ENCODE data around the gene HMX3.
"Not testable (repeated sequence)": the region's sequence is repeated elsewhere in the genome, so short reads cannot be mapped to it uniquely, and the experiment has no call there.

Gene HMX3

GRCh38 chr10:123149162-123149567 lies 13.4 kb downstream of the HMX3 start:
- DNase-seq, result no peak

- no peak for DNase-seq
Observed at GRCh38 chr10:123149568-123150270, 13.9 kb downstream of the HMX3 start.

- no peak for DNase-seq
Observed at GRCh38 chr10:123150271-123150985, 14.7 kb downstream of the HMX3 start.

DNA sequence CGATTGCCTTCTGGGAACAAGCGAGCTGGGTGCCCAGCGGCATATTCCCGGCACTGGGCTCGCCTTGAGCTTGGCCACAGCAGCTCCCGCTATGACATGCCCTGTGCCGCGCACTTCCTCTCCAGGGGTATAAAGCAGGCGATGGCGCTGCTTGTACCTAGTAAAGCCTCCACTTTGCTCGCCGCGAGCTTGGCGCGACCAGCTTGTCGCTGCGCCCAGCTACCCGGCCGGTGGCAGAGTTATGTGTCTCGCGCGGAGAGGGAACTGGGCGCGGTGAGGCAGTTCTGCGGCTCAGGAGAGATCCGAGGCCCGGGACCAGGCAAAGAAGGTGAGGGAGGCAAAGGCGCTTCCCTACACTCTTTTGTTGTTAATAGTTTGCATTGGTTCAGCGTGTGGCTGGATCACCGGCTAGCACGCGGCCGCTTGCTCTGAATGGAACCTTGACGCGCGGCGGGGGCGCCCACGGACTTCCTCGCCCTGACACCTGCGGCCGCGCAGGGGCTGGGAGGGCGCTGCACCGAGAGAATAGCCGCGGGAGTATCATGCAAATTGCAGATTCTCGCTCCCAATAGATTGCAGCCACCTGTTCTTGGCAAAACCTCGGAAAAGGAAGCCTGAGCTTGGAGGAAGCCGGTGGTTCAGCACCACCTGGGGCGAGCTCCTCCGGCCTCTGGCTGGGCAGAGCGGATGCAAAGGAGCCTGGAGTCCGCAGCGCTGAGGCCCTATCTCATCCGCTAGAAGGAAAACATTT lies 15.4 kb downstream of the HMX3 start:
- no peak for DNase-seq

DNA sequence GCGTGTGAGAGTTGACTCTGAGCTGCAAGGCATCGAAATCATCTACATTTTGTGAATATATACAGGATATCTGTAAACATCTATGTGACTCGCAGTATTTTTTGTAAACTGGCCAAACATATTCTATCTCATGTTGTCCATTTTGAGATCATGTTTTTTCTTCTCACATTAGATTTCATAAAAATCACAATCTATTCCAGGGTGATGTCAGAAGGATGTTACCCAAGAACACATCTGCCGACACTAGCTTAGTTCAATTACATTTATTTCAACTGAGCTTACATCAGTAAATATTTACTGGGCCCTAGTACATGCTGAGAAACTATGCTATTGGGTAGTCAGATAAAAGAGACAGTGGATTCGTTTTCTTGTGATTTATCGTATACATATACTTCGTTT lies 16.0 kb downstream of the HMX3 start:
- no peak for DNase-seq

DNA sequence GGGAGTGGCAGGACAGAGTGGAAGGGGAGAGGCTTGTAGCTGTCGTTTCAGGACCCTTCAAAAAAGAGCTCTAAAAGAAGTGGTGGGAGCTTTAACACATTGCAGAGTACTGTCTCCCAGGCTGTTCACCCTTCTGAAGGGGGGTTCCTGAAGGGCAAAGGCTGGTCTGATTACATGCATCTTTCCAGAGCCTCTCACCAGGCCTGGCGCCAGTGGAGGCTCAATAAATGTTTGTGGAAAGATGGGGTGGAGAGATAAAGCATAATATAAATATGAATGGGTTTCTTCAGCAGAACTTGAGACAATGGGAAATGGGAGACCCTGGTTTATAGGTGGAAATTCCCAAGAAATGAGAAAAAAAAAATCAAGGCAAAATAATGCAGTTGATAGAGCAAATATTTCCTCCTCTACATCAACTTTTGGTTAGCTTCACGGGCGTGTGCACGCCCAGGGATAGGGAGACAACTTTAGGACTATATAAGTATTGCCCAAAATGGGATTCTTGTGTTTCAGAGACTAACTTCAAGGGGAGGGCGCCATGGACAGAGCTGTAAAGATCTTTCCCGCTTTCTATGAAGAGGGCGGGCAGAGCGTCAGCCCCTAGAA lies 17.8 kb downstream of the HMX3 start:
- DNase-seq, result no peak

DNA sequence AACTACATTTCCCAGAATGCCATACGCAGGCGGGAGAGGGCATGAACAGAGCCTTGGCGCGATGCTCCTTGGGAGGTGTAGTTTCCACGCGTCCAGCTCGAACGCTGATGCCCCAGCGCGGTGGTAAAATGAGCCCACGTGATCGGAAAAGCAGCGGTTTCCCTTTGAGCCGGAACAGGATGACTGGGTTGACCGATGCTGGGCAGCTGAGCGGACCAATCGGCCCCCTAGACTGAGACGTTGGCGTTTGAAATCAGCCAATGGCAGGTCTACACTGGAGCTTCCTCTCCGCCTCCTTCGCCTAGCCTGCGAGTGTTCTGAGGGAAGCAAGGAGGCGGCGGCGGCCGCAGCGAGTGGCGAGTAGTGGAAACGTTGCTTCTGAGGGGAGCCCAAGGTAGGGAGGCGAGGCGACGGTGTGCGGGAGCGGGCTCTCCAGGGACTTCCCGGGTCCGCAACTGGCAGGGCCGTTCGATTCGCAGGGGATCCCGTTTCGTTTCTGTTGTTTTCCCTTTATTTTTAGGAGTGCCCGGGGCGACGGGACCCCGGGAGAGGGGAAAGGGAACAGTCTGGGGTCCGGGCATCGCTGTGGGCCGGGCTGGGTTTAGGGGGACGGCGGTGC lies 18.4 kb downstream of the HMX3 start, which contains the start of gene BUB3:
Gene BUB3, plus strand, starts transcription at position 311 of the 619 bp plus-strand sequence. CDS start 516 bp downstream, outside the sequence.
- peak; percentile 96 for DNase-seq

DNA sequence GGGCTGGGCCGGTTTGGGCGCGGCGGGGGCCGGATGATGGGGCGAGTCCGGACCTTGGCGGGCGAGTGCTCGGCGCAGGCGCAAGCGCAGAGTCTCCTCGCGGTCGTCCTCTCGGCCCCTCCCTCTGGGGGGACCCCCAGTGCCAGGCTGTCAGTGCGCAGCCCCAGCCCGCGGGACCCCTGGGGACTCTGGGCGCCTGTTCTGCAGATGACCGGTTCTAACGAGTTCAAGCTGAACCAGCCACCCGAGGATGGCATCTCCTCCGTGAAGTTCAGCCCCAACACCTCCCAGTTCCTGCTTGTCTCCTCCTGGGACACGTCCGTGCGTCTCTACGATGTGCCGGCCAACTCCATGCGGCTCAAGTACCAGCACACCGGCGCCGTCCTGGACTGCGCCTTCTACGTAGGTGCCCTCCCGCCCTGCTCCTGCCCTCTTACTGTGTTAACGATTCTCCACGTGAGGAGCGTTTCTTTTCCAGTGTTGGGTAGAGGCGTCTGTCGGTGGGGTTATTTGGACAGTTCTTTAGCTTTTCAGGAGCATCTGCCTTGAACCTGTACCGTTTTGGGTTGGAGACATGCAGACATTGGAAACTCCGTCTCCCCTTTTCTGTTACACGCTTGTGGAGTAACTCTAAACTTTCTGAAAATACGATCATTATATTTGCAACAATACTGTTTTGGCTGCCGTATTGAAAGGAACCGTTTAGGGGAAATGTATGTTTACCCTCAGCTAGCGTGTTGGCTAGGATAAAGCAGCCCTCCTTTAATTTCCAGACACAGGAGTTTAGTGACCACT lies 19.1 kb downstream of the HMX3 start:
- peak; percentile 39 for DNase-seq

DNA sequence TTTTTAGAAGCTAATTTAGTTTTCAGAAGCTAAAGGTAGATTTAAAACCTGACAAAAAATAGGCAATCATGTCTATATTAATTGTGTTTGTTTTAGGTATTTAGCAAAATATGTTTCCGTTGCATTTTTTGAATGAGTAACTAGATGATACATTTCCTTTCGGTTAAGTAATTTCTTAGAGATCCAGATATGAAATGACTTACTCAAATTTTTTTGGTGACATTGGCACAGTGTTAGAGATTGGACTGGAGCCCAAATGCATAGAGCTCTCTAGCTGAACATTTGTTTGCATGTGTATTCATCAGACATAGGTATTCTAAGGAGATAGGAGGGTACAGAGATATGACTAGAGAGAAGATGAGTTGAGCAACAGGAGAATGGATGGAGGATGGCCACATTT lies 20.3 kb downstream of the HMX3 start:
- peak; percentile 48 for DNase-seq

DNA sequence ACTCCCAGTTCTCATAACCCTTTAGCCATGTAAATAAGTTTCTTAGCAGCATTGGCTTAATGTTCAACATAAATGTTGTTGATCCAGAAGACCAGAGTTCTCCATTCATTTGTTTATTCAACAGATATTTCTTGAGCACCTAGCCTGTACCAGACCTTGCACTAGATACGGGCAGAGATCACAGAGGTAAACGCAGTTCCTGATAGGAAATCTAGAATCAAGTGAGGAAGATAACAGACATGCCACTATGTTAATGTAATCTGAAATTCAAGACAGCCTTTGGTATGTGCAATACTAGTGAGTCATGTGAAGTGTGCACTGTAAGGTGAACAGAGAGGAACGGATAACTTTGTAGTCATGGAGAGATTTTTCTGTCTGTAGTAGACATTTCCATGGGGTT lies 21.4 kb downstream of the HMX3 start:
- peak; percentile 68 for DNase-seq

DNA sequence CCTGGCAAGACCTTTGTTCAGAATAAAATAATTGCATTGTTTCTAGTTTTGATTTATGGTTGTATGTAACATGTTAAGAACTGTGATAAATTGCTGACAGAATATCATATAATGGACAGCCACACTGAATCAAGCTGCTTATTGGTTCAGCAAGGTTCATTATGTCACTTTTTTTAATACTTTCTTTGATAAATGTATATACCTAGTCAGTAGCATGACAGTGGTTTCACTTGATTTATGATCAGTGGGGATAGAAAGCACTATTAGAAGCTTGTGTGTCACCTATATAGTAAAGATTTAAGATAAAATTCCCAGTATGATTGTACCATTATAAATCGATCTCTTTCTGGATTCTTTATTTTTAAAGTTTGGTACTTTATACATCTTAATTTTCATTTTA lies 22.9 kb downstream of the HMX3 start:
- DNase-seq, result no peak

DNA sequence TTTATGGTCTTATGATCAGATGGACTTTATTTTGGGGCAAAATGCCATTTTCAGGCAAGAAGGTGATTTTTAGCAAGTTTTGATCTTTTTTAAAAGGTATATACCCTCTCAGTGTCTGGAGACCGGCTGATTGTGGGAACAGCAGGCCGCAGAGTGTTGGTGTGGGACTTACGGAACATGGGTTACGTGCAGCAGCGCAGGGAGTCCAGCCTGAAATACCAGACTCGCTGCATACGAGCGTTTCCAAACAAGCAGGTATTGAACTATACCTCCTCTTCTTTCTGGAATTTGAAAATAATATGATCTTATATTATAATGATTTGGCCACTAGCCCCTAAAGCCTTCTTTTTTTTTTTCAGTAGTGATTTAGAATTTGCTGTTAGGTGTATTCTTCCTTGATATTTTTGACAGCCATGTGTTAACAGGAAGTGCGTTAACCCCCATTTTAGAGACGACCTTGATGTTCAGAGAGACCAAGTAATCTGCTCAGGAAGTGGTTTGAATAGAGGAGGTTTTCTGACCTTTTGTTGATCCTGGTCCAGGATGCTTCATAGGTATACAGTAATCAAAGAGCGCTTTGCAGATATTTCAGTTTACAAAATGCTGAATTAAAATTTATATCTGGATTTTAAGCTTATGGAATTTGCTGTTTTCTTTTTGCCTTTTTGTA lies 24.7 kb downstream of the HMX3 start:
- DNase-seq, result no peak

DNA sequence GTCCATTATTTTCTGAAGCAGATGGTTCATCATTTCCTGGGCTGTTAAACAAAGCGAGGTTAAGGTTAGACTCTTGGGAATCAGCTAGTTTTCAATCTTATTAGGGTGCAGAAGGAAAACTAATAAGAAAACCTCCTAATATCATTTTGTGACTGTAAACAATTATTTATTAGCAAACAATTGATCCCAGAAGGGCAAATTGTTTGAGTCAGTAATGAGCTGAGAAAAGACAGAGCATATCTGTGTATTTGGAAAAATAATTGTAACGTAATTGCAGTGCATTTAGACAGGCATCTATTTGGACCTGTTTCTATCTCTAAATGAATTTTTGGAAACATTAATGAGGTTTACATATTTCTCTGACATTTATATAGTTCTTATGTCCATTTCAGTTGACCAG lies 28.5 kb downstream of the HMX3 start:
- DNase-seq, result no peak

DNA sequence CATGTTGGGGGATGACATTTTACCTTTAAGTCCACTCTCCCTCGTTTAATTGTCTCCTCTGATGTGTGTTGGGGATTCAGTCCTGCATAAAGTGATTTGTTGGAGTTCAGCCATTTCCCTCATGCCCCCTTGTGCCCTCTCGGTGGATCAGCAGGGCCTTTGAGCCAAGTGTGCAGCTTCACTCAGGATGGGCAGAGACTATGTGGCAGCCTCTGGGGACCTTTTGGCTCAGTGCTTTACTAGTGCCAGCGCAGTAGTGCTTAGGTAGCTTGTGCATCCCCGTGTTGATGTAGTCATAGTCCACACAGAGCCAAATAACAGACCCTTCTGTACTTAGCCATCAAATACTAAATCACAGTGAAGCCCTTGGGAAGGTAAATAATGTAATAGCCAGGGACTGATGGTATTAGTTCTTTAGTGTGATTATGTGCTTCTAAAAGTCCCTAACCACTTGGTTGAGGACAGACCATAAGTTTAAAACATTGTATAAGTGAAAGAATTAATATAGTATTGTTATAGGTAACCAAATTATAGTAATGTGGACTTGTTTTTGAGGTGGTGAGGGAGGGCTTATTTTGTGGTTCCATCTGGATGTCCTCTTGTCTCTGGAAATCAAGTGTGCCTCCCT lies 29.8 kb downstream of the HMX3 start:
- no peak for DNase-seq

- DNase-seq, result no peak
Observed at GRCh38 chr10:123166618-123167017, 30.8 kb downstream of the HMX3 start.

DNA sequence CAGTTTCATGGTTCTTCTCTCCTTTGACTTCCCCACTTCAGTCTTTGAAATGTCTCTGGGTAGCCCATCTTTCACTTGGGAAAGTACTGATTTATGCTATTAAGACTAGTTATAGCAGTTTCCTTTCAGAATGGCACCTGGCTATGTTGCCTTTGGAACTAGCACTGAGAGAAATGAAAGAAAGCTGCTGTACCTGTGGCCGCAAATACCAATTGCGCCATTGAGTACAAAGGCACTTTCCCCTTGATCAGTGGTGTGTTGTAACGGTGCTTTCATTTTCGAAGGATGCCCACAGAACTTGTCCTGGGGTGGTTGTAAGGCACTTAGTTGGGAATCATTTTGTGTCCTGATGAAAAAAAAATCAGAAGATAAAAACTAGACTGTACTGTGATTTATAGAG lies 35.2 kb downstream of the HMX3 start:
- no peak for DNase-seq

DNA sequence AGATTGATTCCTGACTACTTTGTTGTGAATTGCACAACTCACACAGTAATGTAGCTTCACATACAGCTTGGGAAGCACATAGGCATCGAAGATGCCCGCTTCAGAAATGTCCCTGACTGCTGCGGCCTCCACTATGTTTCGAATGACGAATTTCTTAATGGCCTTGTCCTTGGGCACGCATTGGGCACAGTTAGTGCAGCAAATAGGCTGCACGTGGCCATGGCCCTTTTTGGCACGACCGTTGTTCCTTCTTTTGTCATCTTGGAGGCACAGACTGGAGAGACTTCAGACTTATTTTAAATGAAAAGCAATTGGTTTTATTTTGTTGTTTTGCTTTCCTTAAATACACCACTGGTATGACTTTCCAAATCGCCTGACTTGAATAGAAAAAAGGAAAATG lies 35.8 kb downstream of the HMX3 start:
- not testable (repeated sequence) for DNase-seq

- no peak for DNase-seq
Observed at GRCh38 chr10:123175389-123176387, 39.9 kb downstream of the HMX3 start.

DNA sequence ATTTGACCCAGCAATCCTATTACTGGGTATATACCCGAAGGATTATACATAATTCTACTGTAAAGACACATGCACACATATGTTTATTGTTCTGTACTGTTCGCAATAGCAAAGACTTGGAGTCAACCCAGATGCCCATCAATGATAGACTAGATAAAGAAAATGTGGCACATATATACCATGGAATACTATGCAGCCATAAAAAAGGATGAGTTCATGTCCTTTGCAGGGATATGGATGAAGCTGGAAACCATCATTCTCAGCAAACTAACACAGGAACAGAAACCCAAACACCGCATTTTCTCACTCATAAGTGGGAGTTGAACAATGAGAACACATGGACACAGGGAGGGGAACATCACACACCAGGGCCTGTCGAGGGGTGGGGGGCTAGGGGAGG lies 42.6 kb downstream of the HMX3 start:
- not testable (repeated sequence) for DNase-seq

All from NCI-H226 (cell line).